ENCODE results near the gene GLRX5.
A peak's percentile ranks its signal among the peaks of the same experiment; 100 is the strongest.

Gene GLRX5

GRCh38 chr14:95536671-95537070, 1.8 kb downstream of the GLRX5 start:
- DNase-seq, result peak; percentile 72

- DNase-seq, result peak; percentile 54
Observed at GRCh38 chr14:95537298-95538089, 2.6 kb downstream of the GLRX5 start.

GRCh38 chr14:95538801-95539509, 4.1 kb downstream of the GLRX5 start:
- no peak for DNase-seq

- DNase-seq, result no peak
Observed at GRCh38 chr14:95540236-95540855, 5.5 kb downstream of the GLRX5 start.

GRCh38 chr14:95541346-95541745, 6.5 kb downstream of the GLRX5 start:
- peak; percentile 65 for DNase-seq

GRCh38 chr14:95541932-95542930, 7.4 kb downstream of the GLRX5 start:
- DNase-seq, result peak; percentile 81

GRCh38 chr14:95543021-95543420, 8.2 kb downstream of the GLRX5 start:
- no peak for DNase-seq

GRCh38 chr14:95544588-95544987, 9.7 kb downstream of the GLRX5 start:
- DNase-seq, result peak; percentile 94

- peak; percentile 69 for DNase-seq
Observed at GRCh38 chr14:95545515-95546168, 10.8 kb downstream of the GLRX5 start.

GRCh38 chr14:95547272-95547625, 12.4 kb downstream of the GLRX5 start:
- DNase-seq, result no peak

GRCh38 chr14:95547626-95548327, 12.9 kb downstream of the GLRX5 start:
- no peak for DNase-seq

- DNase-seq, result no peak
Observed at GRCh38 chr14:95548328-95548929, 13.6 kb downstream of the GLRX5 start.

- DNase-seq, result no peak
Observed at GRCh38 chr14:95549656-95550585, 15.1 kb downstream of the GLRX5 start.

GRCh38 chr14:95551435-95551834, 16.6 kb downstream of the GLRX5 start:
- DNase-seq, result no peak

- no peak for DNase-seq
Observed at GRCh38 chr14:95553141-95553540, 18.3 kb downstream of the GLRX5 start.

- DNase-seq, result no peak
Observed at GRCh38 chr14:95555053-95555452, 20.2 kb downstream of the GLRX5 start.

- DNase-seq, result no peak
Observed at GRCh38 chr14:95557291-95557690, 22.4 kb downstream of the GLRX5 start.

- DNase-seq, result no peak
Observed at GRCh38 chr14:95557832-95558231, 23.0 kb downstream of the GLRX5 start.

- no peak for DNase-seq
Observed at GRCh38 chr14:95559203-95559602, 24.4 kb downstream of the GLRX5 start.

GRCh38 chr14:95561001-95561412, 26.2 kb downstream of the GLRX5 start:
- DNase-seq, result peak; percentile 88
